ENCODE results near the gene KIFC3.

KIFC3 gene

GRCh38 chr16:57821149-57821971, 19.1 kb upstream of the KIFC3 start:
- H3K4me3 Mint-ChIP-seq, result no peak overlapping the region
- no peak for TF ChIP-seq CTCF (IDR thresholded peaks at IDR 0.05)
- H3K4me1 Mint-ChIP-seq, result peaks cover 18% of the 10 kb centered on the region
- H3K9me3 Mint-ChIP-seq, result no peaks in the 10 kb centered on the region
- DNase-seq, result no peak
- H3K27me3 Mint-ChIP-seq (ENCODE audit: low read depth, poor library complexity), result peaks cover 23% of the 10 kb centered on the region
- no peak overlapping the region for H3K27ac Mint-ChIP-seq
- H3K36me3 Mint-ChIP-seq (ENCODE audit: low read depth), result no peaks in the 10 kb centered on the region

DNA sequence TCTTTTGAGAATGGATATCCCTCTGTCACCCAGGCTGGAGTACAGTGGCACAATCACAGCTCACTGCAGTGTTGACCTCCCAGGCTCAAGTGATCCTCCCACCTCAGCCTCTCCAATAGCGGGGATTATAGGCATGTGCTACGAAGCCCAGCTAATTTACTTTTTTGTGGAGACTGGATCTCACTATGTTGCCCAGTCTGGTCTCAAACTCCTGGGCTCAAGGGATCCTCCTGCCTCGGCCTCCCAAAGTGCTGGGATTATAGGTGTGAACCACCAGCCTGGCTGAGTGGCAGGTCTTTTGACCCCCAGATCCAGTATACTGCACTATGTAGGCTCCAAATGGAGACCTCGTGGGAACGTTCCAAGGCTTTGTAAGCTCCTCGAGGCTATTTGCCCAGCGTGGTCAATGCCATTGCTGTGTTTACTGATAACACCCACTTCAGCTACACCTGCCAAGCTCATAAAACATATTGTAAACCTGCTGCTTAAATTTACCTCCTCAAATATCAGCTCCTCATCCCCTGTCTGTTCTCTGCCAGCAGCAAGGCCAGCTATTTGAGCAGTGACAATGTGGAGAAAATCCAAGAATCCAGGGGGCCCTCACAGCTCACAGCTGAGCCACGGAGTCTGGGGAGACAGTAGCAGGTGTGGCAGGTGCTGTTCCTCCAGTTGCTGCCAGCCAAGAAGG, 16.2 kb upstream of the KIFC3 start:
- no peak for TF ChIP-seq CTCF (IDR thresholded peaks at IDR 0.05)
- peaks cover 19% of the 10 kb centered on the region for H3K27me3 Mint-ChIP-seq (ENCODE audit: low read depth, poor library complexity)
- DNase-seq, result no peak
- H3K27ac Mint-ChIP-seq, result no peak overlapping the region
- H3K9me3 Mint-ChIP-seq, result no peaks in the 10 kb centered on the region
- H3K36me3 Mint-ChIP-seq (ENCODE audit: low read depth), result no peaks in the 10 kb centered on the region
- H3K4me1 Mint-ChIP-seq, result no peaks in the 10 kb centered on the region
- no peak overlapping the region for H3K4me3 Mint-ChIP-seq

DNA sequence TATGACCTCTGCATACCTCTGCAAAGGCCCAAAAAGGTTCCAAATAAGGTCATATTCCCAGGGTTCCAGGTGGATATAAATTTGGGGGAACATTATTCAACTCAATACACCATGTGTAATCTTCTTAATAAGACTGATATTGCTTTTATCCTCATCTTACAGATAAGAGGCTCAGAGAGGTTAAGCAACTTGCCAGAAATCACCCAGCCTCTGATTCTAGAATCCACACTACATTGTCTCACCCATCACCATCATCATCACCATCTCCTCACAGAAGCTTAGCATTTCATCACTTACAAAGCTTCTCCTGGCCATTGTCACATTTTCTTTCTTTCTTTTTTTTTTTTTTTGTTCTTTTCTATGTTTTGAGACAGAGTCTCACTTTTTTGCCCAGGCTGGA, 15.4 kb upstream of the KIFC3 start:
- Mint-ChIP-seq H3K9me3 (no peaks in the 10 kb centered on the region), H3K4me1 (no peaks in the 10 kb centered on the region), H3K27me3 (ENCODE audit: low read depth, poor library complexity) (peaks cover 15% of the 10 kb centered on the region), H3K27ac (no peak overlapping the region), H3K4me3 (no peak overlapping the region), H3K36me3 (ENCODE audit: low read depth) (no peaks in the 10 kb centered on the region)
- no peak for TF ChIP-seq CTCF (IDR thresholded peaks at IDR 0.05)
- DNase-seq, result no peak

- no peaks in the 10 kb centered on the region for H3K36me3 Mint-ChIP-seq (ENCODE audit: low read depth)
- H3K9me3 Mint-ChIP-seq, result no peaks in the 10 kb centered on the region
- TF ChIP-seq CTCF (IDR thresholded peaks at IDR 0.05), result no peak
- no peak for DNase-seq
- no peak overlapping the region for H3K4me3 Mint-ChIP-seq
- no peak overlapping the region for H3K27ac Mint-ChIP-seq
- peaks cover 6% of the 10 kb centered on the region for H3K27me3 Mint-ChIP-seq (ENCODE audit: low read depth, poor library complexity)
- peaks cover 5% of the 10 kb centered on the region for H3K4me1 Mint-ChIP-seq
Measured at GRCh38 chr16:57815987-57816745, 13.9 kb upstream of the KIFC3 start.

DNA sequence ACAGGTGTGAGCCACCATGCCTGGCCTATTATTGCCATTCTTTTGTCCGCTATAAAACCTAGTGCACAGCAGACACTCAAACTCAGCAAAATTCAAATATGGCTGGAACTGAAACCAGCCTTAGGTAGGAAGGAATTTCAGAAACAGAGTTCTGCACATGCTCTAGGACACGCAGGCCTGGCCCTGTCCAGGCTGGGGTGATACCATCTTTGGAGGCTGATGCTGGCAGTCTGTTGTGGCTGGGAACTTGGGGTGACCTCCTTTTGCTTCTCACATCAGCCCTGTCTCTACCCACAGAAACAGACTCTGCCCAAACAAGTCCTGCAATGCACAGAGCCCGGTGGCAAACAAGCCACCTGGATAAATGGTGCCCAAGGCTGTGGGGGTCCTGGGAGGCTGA, 12.6 kb upstream of the KIFC3 start:
- no peaks in the 10 kb centered on the region for H3K9me3 Mint-ChIP-seq
- no peak overlapping the region for H3K27ac Mint-ChIP-seq
- TF ChIP-seq CTCF (IDR thresholded peaks at IDR 0.05), result no peak
- peaks cover 3% of the 10 kb centered on the region for H3K27me3 Mint-ChIP-seq (ENCODE audit: low read depth, poor library complexity)
- H3K4me1 Mint-ChIP-seq, result peaks cover 14% of the 10 kb centered on the region
- no peak for DNase-seq
- no peaks in the 10 kb centered on the region for H3K36me3 Mint-ChIP-seq (ENCODE audit: low read depth)
- no peak overlapping the region for H3K4me3 Mint-ChIP-seq
